ENCODE measurements around the gene RIIAD1. TPM values are rescaled to one million over a fixed set of nuclear protein-coding genes. Genes with fewer than 3 reads are reported as not detected.
A peak's percentile ranks its signal among the peaks of the same experiment; 100 is the strongest.

The RIIAD1 gene
- total and polyA plus RNA-seq, 2 experiments from 2014 or later, result not detected

DNA sequence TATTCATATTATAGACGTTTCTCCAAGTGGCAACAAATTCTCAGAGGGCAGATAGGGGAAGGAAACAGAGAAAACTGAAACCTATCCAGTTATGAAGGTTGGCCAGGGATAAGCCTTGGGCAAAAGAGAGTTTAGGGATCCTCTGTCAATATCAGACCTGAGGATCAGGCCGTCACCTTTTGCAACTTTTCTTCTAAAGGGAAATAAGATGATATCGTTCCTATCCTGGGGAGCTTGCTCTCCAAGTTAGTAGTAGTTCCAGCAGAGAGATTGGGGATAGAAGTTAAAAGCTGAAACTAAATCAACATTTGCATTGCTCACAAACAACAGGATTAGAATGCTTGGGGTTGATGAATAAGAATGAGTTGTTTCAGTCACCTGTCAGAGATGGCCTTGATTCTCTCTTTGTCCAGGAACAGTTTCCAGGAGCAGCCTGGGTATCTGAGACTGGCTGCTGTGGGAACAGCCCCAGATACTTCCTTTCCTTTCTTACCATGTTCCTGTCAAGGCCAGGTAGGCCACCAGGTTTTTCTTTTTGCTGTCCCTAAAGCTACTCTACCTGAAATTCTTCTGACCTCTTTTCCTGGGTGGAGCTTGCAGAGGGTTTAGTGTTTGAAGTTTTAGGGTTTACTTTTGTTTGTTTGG lies 2.5 kb downstream of the RIIAD1 start:
- Histone ChIP-seq H3K4me1 (ENCODE audit: insufficient read depth) (peaks cover 13% of the 10 kb centered on the region), H3K4me2 (no peak overlapping the region), H3K79me2 (no peaks in the 10 kb centered on the region), H3K4me3 (no peak overlapping the region), H3K27ac (no peak overlapping the region), H3K9me3 (ENCODE audit: low read depth) (no peaks in the 10 kb centered on the region), H3K36me3 (replicated peaks; ENCODE audit: insufficient read depth, low read depth) (no peaks in the 10 kb centered on the region), H4K20me1 (ENCODE audit: insufficient read depth, poor library complexity, severe bottlenecking) (no peaks in the 10 kb centered on the region), H3K9me2 (replicated peaks; ENCODE audit: insufficient read depth) (no peaks in the 10 kb centered on the region), H2AFZ (no peak overlapping the region), H3K27me3 (peaks cover 32% of the 10 kb centered on the region)
- DNase-seq (ENCODE audit: low spot score), result no peak
- TF ChIP-seq EZH2 (IDR thresholded peaks at IDR 0.05; ENCODE audit: borderline replicate concordance), result no peak
- no peak for TF ChIP-seq EZH2phosphoT487 (IDR thresholded peaks at IDR 0.05; ENCODE audit: low read depth, severe bottlenecking, unreplicated experiment)
- TF ChIP-seq, protein P1, sequence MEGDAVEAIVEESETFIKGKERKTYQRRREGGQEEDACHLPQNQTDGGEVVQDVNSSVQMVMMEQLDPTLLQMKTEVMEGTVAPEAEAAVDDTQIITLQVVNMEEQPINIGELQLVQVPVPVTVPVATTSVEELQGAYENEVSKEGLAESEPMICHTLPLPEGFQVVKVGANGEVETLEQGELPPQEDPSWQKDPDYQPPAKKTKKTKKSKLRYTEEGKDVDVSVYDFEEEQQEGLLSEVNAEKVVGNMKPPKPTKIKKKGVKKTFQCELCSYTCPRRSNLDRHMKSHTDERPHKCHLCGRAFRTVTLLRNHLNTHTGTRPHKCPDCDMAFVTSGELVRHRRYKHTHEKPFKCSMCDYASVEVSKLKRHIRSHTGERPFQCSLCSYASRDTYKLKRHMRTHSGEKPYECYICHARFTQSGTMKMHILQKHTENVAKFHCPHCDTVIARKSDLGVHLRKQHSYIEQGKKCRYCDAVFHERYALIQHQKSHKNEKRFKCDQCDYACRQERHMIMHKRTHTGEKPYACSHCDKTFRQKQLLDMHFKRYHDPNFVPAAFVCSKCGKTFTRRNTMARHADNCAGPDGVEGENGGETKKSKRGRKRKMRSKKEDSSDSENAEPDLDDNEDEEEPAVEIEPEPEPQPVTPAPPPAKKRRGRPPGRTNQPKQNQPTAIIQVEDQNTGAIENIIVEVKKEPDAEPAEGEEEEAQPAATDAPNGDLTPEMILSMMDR (IDR thresholded peaks at IDR 0.05; ENCODE audit: poor library complexity), result no peak
- 65% methylated on average over 3 of the region's 3 CpGs for WGBS (ENCODE audit: low lambda C conversion rate, missing lambda C conversion rate)

DNA sequence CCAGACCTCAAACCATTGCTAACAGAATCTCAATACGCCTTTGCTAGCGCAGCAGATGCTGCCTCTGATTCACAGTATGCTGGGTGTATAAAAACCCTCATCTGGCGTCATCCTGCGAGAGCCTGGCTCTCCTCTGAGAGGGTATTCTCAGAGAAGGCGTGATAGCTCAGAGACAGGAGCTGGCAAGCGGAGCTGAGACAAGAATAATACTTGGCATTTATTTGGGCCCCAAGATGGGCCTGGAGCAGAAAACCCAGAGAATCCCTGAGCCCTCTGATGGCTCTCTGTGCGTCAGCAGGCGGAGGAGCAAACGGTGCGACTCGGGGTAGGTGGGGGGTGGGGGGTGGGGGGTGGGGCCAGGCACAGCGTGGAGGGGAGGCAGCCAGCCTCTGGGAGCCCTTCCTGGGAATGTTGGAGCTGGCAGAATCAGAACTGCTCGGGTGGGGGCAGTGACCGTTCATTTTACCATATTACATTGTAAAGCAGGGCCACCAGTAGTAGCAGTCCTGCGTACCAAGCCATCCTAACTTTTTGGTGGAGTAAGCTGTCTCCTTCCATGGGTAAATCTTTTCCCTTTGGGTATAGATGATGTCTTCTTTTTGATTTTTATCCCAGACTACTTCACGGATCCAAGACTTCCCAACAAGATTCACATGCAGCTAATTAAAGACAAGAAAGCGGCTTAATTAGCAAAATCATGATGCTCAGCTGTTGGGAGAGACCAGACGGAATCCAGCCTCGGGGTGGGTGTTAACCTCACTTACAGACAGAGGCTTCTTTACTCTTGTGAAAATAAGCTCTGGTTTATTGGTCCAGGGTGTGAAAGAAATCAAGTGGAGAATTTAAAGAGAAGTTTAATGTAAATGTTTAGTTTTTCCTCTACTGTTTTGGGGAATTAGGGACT lies 7.1 kb downstream of the RIIAD1 start:
- no peaks in the 10 kb centered on the region for H3K79me2 ChIP-seq
- no peaks in the 10 kb centered on the region for H3K9me2 ChIP-seq (replicated peaks; ENCODE audit: insufficient read depth)
- H2AFZ ChIP-seq, result no peak overlapping the region
- H3K27ac ChIP-seq, result no peak overlapping the region
- H3K36me3 ChIP-seq (replicated peaks; ENCODE audit: insufficient read depth, low read depth), result no peaks in the 10 kb centered on the region
- WGBS (ENCODE audit: low lambda C conversion rate, missing lambda C conversion rate), result 38% methylated on average over 19 of the region's 19 CpGs
- no peaks in the 10 kb centered on the region for H3K4me1 ChIP-seq (ENCODE audit: insufficient read depth)
- H3K27me3 ChIP-seq, result peaks cover 2% of the 10 kb centered on the region
- no peaks in the 10 kb centered on the region for H3K9me3 ChIP-seq (ENCODE audit: low read depth)
- H3K4me2 ChIP-seq, result peak overlapping the region; percentile 50
- no peak for DNase-seq (ENCODE audit: low spot score)
- H4K20me1 ChIP-seq (ENCODE audit: insufficient read depth, poor library complexity, severe bottlenecking), result no peaks in the 10 kb centered on the region
- TF ChIP-seq, protein P1 (IDR thresholded peaks at IDR 0.05; ENCODE audit: poor library complexity), result no peak
- TF ChIP-seq EZH2 (IDR thresholded peaks at IDR 0.05; ENCODE audit: borderline replicate concordance), result no peak
- no peak for TF ChIP-seq EZH2phosphoT487 (IDR thresholded peaks at IDR 0.05; ENCODE audit: low read depth, severe bottlenecking, unreplicated experiment)
- H3K4me3 ChIP-seq, result no peak overlapping the region

DNA sequence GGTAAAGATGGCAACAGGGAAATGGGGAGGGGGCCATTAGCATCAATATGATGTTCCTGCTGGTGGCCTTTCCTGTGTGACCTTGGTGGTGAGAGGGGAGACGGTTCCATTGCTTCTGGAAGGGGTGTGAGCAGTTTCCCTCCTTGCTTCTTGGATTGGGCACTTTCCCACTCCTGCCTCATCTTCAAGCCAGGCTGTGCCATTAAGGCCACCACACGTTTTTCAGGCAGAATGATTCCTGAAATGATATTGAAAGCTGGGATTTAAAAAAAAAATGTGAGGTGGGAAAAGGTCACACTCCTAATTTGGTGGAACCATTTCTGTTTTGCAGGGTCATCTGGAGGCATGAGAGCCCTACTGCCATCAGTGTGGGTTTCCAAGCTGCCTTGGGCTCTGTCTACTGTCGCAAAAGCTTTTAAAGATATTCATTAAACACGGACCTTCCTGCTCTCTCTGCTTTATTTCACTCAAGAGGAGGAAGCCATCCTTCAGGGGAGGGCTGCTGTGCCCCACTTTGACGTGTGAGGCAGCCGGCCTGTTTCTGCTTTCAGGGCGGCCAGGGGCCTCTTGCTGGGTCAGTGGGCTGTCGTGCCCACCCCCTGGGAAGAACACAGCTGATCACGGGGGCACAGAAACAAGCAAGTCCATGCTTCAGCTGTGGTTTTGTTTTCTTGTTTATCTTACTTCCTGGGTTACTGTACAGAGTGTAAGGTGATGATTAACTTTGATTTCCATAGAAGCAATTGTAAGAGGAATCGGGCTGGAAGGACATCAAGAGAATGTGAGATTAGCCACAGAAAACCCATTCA lies 8.0 kb downstream of the RIIAD1 start:
- H3K4me1 ChIP-seq (ENCODE audit: insufficient read depth), result no peaks in the 10 kb centered on the region
- no peak overlapping the region for H3K4me2 ChIP-seq
- no peak for DNase-seq (ENCODE audit: low spot score)
- H3K27me3 ChIP-seq, result no peaks in the 10 kb centered on the region
- no peak overlapping the region for H3K27ac ChIP-seq
- WGBS (ENCODE audit: low lambda C conversion rate, missing lambda C conversion rate), result 53% methylated on average over 10 of the region's 10 CpGs
- H3K79me2 ChIP-seq, result no peaks in the 10 kb centered on the region
- H2AFZ ChIP-seq, result no peak overlapping the region
- no peaks in the 10 kb centered on the region for H4K20me1 ChIP-seq (ENCODE audit: insufficient read depth, poor library complexity, severe bottlenecking)
- TF ChIP-seq EZH2phosphoT487 (IDR thresholded peaks at IDR 0.05; ENCODE audit: low read depth, severe bottlenecking, unreplicated experiment) (no peak), EZH2 (IDR thresholded peaks at IDR 0.05; ENCODE audit: borderline replicate concordance) (no peak)
- TF ChIP-seq, protein P1 (IDR thresholded peaks at IDR 0.05; ENCODE audit: poor library complexity), result no peak
- no peaks in the 10 kb centered on the region for H3K9me2 ChIP-seq (replicated peaks; ENCODE audit: insufficient read depth)
- no peaks in the 10 kb centered on the region for H3K9me3 ChIP-seq (ENCODE audit: low read depth)
- no peaks in the 10 kb centered on the region for H3K36me3 ChIP-seq (replicated peaks; ENCODE audit: insufficient read depth, low read depth)
- no peak overlapping the region for H3K4me3 ChIP-seq
